HG03565 (cell line): Measurements from ENCODE around the gene WNT9B.
"Not testable (repeated sequence)": the region's sequence is repeated elsewhere in the genome, so short reads cannot be mapped to it uniquely, and the experiment has no call there.

ENCODE experiments used
- ATAC-seq: cut with Tn5 transposase; IDR thresholded peaks from one replicate; pipeline ENCODE4 v1.9.1; 2021; ENCODE audit warnings: mild to moderate bottlenecking, moderate library complexity; ENCODE audit not compliant: unreplicated experiment

The WNT9B gene

DNA sequence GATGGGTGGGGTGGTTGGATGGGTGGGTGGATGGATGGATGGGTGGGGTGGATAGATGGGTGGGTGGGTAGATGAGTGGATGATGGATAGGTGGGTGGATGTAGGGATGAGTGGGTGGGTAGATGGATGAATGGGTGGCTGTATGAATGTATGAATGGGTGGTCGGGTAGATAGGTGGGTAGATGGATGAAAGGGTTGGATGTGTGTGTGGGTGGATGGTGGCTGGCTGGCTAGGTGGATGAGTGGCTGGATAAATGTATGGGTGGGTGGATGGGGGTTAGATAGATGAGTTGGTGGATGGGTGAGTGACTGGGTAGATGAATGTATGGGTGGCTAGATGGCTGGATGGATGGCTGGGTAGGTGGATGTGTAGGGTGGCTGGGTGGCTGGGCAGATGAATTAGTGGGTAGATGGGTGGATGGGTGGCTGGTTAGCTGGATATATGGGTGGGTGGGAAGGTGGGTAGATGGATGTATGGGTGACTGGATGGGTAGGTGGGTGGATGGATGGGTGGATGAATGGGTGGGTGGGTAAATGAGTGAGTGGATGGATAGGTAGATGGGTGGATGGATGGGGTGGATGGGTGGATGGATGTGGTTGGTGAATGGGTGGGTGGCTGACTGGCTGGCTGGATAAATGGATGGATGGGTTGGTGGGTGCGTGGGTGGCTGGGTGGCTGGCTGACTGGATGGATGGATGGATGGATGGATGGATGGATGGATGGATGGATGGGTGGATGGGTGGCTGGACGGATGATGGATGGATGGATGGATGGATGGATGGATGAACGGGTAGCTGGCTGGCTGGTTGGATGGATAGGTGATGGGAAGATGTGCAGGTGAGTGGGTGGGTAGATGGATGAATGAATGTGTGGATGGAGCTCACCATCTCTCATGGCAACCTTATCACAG is 52.6 kb downstream of the WNT9B start:
- no peak for ATAC-seq

DNA sequence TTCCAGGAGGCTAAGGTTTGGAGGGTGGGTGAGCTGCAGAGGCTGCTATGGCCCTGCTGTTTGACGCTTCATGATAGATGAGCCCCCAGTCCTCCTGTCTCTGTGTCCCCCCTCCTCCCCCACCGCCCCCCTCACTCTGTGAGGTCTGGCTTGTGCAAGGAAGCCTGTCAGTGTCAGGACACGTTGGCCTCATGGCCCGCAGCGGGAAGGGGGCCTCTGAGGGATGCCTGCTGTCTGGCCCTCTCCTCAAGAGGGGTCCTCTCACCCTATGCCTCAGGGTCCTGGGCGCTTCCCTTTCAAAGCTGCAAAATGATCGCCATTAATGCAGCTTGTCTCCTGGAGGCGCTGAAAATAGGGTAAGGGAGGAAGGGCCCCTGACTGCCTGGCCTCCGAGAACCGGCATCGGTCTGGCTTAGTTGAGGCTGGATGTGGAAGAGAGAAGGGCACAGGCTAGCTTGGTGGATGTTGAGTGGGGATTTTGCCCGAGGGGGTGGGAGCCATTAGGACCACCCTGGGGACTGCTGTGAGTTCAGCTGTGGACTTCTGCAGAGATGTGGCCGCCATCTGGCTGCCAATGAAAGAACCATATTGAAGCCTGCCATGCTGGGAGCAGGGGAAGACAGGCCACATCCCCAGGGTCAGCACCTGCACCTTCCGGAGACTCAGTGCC is 56.8 kb downstream of the WNT9B start:
- ATAC-seq, result no peak

DNA sequence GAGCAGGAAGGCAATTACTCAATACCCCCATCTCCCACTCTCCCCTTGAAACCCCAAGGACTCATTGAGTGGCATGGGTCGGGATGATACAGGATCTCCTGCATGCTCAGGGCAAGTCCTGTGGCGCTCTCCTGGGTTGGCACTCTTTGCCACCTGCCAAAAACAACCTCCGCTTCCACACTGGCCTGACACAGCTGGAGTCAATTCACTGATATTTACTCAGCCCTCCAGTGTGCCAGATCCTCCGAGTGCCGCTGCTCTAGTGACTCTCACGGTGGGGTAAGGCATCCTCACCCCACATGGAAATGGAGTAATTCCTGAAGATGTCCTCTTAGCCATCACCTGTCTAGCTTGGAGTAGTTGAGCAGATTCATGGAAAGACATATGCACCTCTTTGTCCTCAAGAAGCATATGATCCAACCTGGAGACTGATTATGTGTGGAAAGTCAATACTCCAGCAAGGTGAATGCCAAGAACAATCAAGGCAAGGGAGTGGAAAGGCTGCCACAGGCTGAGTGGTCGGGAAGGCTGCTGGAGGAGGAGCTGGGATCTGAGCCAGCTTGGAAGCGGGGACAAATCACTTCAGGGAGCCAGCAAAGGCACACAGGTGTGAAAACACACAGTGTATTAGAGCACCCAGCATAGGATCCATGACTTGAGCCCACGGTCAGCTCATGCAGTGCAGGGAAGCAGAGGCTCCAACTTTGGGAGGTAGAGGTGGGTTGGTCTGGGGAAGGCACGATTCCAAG is 59.0 kb downstream of the WNT9B start:
- no peak for ATAC-seq

DNA sequence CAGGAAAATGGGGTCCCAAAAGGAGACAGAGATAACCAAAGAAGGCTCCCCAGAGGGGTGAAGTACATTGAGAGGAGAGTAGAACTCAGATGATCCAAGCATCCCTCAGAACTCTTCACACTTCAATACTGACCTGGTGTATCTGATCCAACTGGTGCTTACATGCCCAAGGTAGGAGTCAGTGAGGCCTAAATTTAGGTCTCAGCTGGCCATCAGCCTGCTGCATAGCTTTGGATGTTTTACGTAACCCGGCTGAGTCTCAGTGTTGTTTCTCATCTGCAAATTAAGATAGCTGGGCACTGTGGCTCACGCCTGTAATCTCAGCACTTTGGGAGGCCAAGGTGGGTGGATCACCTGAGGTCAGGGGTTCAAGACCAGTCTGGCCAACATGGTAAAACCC is 59.9 kb downstream of the WNT9B start:
- ATAC-seq, result no peak

DNA sequence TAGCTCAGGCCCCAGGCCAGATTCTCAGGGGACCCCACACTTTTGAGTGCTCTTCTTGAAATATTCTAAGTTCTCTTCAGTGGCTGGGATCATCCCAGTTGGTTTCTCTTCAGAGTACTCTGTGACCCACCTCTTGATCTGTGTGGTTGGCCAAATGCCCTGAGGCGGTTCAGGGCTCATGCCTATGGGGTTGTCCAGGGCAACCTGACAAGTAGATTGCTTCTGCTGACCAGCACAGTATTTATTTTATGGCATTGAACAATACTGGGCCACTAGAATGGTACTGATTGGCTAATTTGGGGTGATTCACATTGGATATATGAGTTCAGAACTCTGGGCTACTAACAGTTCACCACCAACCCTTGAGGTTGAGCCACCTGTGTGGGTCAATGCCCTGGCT is 64.2 kb downstream of the WNT9B start:
- no peak for ATAC-seq

DNA sequence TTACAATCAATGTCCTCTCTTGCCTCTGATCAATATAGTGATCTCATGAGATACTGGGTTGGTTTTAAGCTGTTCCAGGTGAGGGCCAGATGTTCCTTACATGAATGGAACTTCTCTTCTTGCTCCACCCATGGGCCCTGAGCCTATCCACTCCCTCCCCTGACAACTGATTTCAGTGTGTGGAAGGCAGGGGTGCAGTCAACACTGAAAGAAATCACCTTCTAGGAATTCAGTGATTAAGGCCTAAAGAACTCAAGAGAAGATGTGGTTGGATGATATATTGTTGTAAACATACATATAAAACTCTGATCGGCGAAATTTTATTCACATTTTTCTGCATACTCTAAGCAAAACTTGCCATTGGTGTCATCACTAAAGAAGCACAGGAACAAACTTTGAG is 64.8 kb downstream of the WNT9B start:
- no peak for ATAC-seq

DNA sequence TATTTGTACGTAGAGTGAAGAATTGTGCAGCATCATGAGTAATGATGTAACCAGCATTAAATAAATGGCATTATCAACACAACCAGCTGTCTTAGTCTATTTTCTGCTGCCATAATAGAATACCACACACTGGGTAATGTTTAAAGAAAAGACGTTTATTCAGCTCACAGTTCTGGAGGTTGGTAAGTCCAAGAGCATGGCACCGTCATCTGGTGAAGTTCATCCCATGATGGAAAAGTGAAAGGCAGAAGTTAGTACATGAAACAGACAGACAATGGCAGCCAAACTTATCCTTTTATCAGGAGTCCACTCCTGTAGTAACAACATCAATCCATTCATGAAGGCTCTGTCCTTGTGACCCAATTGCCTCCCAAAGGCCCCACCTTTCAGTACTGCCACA is 65.2 kb downstream of the WNT9B start:
- no peak for ATAC-seq

DNA sequence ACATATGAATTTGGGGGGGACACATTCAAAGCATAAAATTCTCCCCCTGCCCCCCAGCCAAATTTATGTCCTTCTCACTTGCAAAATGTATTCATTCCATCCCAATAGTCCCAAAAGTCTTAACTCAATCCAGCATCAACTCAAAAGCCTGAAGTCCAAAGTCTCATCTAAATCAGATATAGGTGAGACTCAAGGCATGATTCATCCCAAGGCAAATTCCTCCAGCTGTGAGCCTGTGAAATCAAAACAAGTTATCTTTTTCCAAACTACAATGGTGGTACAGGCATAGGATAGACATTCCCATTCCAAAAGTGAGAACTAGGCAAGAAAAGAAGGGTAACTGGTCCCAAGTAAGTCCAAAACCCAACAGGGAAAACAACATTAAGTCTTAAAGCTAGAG is 65.7 kb downstream of the WNT9B start:
- no peak for ATAC-seq

DNA sequence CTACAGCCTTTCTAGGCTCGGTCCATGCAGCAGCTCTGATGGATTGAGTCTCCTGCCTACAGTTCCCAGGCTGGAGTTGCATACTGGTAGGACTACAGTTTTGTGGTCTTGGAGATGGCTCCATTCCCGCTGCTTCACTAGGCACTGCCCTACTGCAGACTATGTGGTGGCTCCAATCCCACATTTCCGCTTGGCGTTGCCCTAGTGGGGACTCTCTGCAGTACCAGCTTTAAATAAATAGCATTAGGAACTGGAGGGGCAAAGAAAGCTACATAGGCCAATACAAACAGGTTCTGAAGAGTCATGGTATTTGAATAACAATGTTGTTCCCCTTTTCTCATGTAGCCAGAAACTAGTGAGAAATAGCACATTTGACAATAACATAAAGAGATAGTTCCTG is 66.1 kb downstream of the WNT9B start:
- ATAC-seq, result no peak

DNA sequence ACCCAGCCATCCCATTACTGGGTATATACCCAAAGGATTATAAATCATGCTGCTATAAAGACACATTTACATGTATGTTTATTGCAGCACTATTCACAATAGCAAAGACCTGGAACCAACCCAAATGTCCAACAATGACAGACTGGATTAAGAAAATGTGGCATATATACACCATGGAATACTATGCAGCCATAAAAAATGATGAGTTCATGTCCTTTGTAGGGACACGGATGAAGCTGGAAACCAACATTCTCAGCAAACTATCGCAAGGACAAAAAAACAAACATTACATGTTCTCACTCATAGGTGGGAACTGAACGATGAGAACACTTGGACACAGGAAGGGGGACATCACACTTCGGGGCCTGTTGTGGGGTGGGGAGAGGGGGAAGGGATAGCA is 70.6 kb downstream of the WNT9B start:
- not testable (repeated sequence) for ATAC-seq

DNA sequence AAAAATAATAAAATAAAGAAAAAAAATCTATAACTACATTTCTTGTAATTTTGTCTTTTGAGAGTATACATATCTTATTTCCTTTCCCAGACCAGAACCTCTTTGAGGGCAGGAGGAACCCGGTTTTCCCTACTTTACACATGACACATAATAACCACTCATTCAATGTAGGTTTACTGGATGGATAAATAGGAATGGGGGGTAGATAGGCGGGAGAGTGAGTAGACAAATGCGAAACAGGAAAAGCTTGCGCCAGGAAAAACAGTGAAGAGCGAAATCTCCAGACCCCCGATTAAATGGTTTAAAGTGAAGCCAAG is 71.1 kb downstream of the WNT9B start:
- no peak for ATAC-seq

DNA sequence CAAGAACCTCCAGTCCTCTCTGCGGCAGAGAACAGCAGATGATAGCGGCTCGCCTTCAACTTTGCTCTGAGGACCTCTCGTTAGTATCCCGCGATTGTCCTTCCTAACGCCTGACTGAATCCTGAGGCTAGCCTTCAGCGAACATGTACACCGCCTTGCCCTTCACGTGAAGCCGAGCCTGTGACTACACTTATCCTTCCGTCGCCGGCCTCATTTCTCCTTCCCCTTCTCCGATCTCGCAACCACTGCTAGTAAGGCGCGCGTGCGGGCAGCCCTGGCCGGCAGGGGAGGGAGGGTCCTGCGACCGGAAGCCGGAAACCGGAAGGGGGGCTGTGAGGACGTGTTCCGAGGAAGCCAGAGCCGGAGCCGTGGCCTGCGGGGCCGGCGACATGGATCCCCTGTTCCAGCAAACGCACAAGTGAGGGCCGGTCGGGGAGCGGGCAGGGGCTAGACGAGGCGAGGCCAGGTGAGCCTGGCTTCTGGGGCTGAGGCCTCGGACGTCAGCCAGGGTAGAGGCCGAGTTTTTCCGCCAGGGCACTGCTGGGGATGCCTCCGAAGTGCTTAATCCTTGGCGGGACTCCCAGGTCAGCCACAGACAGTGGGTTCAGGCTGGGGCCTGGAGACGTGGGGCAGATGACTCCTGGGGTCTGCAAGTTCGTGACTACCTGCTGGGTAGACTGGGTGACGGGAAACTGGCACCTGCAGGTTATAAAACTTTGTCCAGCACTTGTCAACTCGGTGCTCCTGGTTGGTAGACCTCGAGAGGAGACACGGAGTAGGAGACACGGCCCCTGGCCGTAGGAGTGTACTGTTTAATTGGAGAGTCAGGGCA is 71.6 kb downstream of the WNT9B start, which contains the start of gene GOSR2:
GOSR2 (plus strand) TSS at position 357 of the 832 bp plus-strand sequence; CDS start at position 390, 33 bp downstream.
- ATAC-seq, result peak; percentile 73

DNA sequence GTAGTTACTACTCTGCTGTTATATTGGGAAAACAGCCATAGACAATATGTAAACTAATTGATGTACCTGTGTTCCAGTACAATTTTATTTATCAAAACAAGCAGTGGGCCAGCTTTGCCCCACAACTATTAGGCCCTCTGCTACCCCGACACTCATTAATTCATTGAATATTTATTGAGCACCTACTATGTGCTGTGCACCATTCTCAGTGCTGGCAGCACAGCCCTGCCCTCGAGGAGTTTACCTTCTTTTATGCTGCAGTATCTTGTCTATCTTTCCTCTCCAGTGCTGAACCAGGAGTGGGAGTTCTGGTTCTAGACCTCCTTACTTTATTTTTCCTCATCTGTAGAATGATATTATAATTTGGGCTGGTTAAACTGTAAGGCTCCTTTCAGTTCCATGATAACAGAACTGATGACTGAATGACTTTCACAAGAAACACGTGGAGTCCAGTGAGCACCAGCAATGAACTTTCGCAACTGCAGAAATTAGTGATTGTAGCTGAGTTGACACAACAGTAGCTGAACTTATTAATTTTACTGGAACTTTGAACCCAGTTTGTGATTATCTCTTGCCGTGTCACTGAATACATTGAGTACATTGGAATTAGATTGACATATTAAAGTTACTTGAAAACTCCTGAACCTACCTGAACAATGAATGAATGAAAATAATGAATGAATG is 73.9 kb downstream of the WNT9B start:
- no peak for ATAC-seq

DNA sequence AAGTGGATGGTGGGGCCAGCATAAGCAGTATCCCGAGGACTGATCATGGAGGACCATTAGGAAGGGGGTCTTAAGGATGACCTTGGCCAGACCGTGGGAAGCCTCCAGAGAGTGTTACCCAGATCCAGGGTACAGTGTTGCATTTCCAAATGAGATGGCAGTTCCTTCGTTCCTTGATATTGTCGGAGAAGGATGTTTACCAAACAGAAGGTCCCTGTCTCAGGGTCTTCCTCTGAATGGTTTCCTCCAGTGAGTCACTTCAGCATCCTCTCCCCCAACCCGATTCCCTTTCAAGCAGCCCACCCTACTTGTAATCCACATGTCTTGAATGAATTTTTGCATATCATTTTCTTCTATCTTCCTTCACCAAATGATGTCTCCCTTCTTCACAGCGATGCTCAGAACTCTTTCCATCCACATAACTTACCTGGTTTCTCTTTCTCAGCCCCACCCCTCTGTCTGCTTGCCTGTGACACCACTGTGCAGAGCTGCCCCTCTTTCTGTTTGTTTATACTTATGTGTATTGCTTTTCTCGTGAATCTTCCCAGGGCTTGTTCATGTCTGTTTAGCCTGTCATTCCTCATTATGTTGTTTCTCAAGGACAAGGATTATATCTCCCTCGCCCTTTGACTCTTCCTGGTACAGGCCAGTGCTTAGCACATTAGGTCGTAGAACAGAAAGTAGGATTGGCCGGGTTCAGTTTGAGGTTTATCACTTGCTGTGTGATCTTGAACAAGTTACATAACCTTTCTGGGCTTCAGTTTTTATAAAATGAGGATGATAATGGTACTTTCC is 77.3 kb downstream of the WNT9B start:
- ATAC-seq, result no peak

DNA sequence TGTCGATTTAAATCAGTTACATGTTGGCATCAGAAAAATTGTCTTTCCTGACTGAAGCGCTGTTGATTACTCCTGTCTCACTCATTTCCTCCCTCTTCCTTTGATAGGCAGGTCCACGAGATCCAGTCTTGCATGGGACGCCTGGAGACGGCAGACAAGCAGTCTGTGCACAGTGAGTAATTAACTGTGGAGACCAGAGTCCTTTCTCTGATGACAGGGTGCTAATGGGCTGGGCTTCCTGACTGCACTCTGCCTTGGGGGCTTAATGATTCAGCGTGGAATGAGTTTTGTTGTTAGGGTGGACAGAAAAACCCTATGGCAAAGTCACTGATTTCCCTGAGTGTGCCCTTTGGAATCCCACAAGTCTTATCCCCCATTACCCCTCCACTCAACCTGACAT is 78.0 kb downstream of the WNT9B start:
- no peak for ATAC-seq

DNA sequence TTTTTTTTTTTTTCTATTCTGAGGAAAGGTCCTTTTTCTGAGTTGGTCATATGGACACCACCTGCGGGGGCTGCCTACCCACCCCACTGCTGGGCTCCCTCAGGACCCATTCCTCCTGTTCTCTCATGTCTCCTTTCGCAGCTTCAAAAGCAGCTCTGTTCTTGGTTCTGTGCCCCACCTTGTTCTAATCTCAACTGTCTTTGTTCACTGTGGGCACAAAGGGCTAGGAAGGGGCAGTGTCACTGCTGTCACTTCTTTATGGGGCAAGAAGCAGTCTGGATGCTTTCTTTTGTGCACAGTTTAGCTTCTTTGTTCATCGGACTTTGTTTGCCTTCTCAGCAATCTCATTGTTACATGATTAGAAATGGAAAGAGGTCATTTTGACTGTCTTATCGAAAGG is 78.7 kb downstream of the WNT9B start:
- ATAC-seq, result no peak

DNA sequence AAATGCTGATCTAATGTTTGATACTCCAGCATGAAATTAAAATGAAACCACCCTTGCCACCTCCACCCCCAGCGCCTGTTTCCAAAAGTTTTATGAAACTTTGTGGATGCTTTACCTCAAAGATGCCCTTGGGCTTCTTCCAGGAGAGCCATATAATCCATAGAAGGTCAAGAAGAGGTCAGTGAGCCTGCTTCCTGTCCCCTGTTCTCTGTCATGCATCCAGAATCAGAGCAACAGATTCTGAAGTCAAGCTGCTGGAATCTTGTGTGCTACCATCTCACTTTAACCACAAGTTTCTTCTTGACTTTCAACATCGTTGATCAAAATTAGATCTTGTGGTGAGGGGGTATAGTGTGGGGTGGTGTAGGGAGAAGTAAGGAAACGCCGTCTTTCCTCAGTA is 80.2 kb downstream of the WNT9B start:
- no peak for ATAC-seq

DNA sequence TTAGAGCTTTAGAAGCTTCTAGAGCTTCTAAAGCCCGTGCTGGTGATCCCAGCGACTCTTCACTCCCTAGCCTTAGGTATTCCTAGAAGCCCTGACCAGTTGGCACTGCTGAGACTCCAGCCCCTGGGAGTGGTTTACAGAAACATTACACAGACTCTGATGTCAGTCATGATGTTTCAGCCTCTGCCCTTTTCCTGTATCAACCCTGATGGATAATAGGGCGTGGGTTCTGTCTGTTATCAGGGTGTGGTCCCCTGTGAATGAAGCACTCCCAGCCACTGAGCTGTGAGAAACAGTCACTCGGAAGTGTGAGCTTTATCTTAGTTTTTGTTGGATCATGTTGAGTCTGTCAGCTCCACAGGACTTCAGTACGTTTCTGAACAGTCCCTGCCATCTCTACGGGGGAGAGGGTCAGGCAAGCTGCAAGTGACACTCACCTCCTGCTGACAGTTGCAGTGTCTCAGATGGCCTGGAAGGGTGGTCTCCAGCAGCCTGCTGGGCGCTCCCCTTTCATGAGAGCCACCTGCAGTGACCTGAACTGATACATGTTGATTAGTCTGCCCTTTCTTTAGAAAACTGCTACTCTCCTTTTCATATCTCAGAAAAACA is 84.4 kb downstream of the WNT9B start:
- ATAC-seq, result no peak
